Subcutaneous adipose tissue (tissue), 4 donors: ENCODE data around the gene SUCO. TPM values are rescaled to one million over a fixed set of nuclear protein-coding genes. Genes with fewer than 3 reads are reported as not detected.

Experiments used
- total RNA-seq, 4 donors: library from RNA; depleted of rRNA; stranded (reverse); fragments of >200 nt; gene quantifications; one replicate each; pipeline ENCODE4 v1.1.0, GENCODE V29; 2016
- TF ChIP-seq, protein P1 (sequence below): fragments of 450-650 bp; IDR thresholded peaks from one replicate; pipeline ENCODE4 v1.5.1; 2016; ENCODE audit warnings: low read depth, mild to moderate bottlenecking, control low read depth, antibody characterized with exemption, moderate library complexity

SUCO gene
- total RNA-seq, 4 donors from 2014 or later = 26.9 to 35.9 (median 32.8) TPM

DNA sequence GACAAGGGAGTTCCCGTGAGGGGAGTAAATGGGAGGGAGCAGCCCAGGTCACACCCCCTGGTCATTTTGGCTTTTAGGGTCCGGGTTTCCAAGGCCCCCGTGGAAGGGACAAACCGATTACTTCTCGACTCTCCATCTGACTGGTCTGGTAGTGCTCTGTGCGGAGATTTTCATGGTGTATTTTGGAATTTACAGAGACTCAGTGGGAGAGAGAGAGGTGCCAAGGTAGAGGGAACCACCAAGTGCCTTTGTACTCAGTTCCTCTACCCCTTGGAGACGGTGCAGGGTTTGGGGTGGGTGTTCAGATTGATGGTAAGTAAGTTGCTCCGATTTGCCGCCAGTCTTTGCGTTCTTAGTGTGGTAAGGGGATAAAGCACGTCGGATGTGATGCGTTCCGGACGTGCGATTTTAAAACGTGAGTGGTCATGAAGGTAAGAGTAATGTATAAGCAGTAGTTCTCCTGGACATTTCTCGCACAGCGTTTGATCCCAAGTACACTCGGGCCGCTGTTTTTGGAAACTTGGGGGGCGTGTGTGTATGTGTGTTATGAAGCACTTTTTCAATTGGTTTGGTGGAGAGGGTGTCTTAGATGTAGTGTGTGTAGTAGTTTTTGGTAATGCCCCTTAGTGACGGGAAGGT is 682 bp downstream of the SUCO start:
- TF ChIP-seq, protein P1, sequence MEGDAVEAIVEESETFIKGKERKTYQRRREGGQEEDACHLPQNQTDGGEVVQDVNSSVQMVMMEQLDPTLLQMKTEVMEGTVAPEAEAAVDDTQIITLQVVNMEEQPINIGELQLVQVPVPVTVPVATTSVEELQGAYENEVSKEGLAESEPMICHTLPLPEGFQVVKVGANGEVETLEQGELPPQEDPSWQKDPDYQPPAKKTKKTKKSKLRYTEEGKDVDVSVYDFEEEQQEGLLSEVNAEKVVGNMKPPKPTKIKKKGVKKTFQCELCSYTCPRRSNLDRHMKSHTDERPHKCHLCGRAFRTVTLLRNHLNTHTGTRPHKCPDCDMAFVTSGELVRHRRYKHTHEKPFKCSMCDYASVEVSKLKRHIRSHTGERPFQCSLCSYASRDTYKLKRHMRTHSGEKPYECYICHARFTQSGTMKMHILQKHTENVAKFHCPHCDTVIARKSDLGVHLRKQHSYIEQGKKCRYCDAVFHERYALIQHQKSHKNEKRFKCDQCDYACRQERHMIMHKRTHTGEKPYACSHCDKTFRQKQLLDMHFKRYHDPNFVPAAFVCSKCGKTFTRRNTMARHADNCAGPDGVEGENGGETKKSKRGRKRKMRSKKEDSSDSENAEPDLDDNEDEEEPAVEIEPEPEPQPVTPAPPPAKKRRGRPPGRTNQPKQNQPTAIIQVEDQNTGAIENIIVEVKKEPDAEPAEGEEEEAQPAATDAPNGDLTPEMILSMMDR = no peak

DNA sequence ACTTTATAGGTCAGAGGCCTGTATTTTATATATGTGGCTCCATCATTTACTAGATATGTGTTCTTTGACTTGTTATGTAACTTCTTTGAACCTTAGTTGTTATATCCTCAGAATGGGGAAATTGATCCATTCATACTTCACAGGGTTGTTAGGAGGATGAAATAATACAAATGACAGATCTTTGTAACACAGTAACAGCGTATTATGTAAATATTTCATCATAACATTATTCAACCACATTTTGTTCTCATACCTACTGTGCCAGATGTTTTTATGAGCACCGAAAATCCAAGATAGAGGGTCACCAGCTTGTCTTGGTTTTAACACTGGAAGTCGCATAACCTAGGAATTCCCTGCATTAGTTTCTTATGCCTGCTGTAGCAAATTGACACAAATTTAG is 3.3 kb downstream of the SUCO start:
- TF ChIP-seq, protein P1 = no peak

DNA sequence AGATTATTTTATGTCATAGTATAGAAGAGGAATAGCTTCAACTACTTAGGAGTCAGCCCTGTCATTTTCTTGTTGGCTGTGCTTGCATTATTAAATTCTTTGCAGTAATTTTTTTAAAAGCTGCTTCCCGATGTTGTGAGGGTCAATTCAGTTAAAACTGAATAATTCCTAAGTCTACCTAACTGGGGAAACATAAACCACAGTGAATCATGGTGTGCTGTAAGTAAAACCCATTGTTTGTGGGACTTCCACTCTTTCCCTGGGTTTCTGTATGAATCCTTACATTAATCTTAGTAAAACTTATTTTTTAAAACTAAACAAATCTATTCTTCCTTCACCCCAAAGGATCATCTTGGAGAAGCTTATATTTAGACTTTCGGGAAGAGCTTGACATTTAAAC is 4.4 kb downstream of the SUCO start:
- TF ChIP-seq, protein P1 = no peak

DNA sequence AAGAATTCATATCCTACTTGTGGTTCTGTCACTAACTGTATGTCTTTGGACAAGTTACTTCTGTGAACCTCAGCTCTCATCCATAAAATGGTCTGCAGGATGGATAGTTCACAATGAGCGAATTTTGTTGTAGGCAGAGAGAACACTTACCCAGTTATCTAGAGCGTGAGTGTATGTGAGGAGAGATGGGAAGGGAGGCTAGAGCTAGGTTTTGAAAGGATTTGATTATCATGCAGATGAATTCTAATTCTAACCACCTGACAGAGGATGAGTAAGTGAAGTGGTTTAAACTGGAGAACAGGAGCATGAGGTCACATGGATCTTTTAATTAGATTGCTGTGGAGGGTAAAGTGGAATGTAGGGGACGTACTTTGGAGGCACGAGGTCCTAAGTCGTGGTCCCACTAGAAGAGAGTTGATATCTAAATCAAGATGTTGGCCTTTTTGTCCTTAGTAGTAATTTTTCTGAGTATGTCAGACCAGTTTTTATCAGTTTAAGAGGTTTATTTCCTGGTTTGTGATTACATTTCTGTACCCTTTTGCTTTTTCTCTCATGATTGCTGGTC is 5.0 kb downstream of the SUCO start:
- TF ChIP-seq, protein P1 = no peak

DNA sequence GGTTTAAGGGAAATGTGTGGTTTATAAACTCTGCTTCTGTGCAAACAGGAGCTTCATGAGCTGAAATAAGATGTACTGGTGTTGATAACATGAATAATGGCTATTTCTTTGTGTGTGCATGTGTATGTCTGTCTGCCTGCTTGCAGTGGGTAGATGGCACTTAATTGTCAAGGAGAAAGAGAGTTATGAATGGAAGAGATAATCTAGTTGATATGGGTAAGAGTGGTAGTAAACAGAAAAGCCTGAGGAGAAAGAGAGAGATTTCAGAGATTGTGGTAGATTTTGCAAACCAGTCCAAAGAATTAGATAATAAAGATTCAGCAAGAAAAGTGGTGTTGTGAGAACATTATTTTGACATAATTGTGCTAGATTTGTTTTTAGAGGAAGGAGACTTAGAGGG is 7.7 kb downstream of the SUCO start:
- TF ChIP-seq, protein P1 = no peak

DNA sequence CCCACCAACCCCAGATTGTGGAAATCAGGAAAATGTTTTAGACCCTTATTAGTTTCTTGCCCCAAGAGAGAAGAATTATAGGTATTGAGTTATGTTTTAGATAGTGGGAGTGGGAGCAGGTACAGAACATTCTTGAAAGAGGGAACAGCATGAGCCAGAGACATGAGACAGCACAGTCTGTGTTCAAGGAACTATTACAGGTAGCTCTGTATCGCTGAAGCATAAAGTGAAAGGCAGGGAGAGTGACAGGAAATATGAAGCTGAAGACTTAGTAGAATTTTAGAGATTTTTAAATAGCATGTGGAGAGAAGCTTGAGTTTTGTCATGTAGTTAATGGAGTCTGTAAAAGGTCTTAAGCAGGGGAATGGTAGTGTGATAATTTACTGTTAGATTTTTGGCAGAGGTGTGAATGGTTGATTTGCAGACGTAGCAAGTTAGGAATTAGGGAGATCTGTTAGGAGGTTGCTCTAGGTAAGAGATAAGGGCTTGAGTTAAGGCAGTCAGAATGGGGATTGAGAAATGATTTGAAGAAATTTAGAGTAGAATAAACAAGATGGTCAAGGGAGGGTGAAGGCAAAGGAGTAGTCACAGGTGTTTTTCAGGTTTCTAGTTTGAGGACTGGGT is 11.6 kb downstream of the SUCO start:
- TF ChIP-seq, protein P1 = no peak

DNA sequence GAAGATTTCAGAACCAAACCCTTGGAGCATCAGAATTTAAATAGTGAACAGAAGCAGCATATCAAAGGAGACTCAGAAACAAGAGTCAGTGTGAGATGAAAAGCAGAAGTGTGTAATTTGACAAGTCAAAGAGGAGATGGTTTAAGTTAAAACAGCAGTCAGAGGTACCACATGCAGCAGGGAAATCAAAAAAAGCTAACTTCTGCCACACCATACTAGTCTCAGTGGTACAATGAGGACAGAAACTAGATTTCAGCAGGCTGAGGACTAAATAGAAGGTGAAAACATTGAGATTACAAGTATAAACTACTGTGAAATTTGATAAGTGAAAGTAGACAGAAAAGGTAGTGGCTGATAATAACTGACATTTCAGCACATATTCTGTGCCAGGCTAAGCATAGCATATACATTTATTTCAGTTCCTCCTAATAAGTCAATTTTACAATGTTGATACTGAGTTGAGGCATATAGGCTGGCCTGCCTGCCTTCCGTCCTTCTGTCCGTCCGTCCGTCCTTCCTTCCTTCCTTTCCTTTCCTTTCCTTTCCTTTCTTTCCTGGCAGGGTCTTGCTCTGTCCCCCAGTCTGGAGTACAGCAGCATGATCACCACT is 12.6 kb downstream of the SUCO start:
- TF ChIP-seq, protein P1 = no peak
